Calu3 (cell line): Measurements from ENCODE around the gene MLPH. TPM values are rescaled to one million over a fixed set of nuclear protein-coding genes. Genes with fewer than 3 reads are reported as not detected.

Experiments used
- BruUV-seq: library from RNA; stranded (reverse); fragments of 400-500 nt; replicated peaks from 2 replicates; lab custom pipeline; 2021; lab: Mats Ljungman, UMichigan
- CTCF ChIA-PET: fragments of 300-600 bp; sonication (Branson Sonifier 250); formaldehyde crosslinking; loops from one replicate; lab custom pipeline; 2022; ENCODE audit warnings: antibody characterized with exemption; lab: Charles Lee
- DNase-seq: peaks from one replicate; pipeline ENCODE4 v3.0.0; 2022
- H3K27ac Mint-ChIP-seq: one replicate; pipeline ENCODE4 v1.8.0; 2022; ENCODE audit warnings: mixed read lengths; ENCODE audit not compliant: unreplicated experiment
- H3K27me3 Mint-ChIP-seq: one replicate; pipeline ENCODE4 v1.8.0; 2022; ENCODE audit warnings: mixed read lengths; ENCODE audit not compliant: unreplicated experiment
- H3K36me3 Mint-ChIP-seq: one replicate; pipeline ENCODE4 v1.8.0; 2022; ENCODE audit warnings: mild to moderate bottlenecking, moderate library complexity, mixed read lengths; ENCODE audit not compliant: insufficient read depth, unreplicated experiment
- H3K4me1 Mint-ChIP-seq: one replicate; pipeline ENCODE4 v1.8.0; 2022; ENCODE audit warnings: mild to moderate bottlenecking, low read depth, mixed read lengths; ENCODE audit not compliant: unreplicated experiment
- H3K4me3 Mint-ChIP-seq: one replicate; pipeline ENCODE4 v1.8.0; 2022; ENCODE audit warnings: mild to moderate bottlenecking, low read depth, moderate library complexity, mixed read lengths; ENCODE audit not compliant: unreplicated experiment
- H3K9me3 Mint-ChIP-seq: one replicate; pipeline ENCODE4 v1.8.0; 2022; ENCODE audit warnings: low read depth, mixed read lengths; ENCODE audit not compliant: unreplicated experiment
- intact Hi-C: fragments of 100-400 bp; cut with micrococcal nuclease; formaldehyde crosslinking; loops from one replicate; pipeline ENCODE4 v1.10.0; 2022; ENCODE audit not compliant: unreplicated experiment
- total RNA-seq: library from RNA; stranded (reverse); gene quantifications from 2 replicates; pipeline ENCODE4 v1.2.3, GENCODE V29; 2022
- TF ChIP-seq, protein P1 (sequence below): fragments of 200-600 bp; IDR thresholded peaks from one replicate; pipeline ENCODE4 v1.8.0; 2022; ENCODE audit warnings: antibody characterized with exemption; ENCODE audit not compliant: unreplicated experiment

MLPH gene
- total RNA-seq, 1 experiment from 2014 or later = 39.8 TPM

DNA sequence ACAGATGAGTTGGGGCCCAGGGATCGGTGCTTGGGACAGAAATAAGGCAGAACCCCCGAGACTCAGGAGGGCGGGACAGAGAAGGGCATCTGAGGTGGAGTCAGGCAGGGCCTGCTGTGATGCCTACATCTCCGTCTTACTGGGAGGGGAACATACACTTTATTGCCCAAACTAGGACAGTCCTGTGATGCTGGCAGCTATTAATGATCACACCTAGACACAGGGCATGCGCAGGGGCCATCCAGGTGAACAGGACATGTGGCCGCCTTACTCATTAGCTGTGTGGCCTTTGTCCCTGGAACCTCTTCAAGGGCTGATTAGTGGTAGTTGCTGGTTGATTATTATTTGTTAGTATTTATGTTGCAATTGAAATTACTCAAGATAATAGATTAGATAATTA is 33.2 kb downstream of the MLPH start:
- H3K36me3 Mint-ChIP-seq = peaks cover 6% of the 10 kb centered on the region
- intact Hi-C loops = no loop called here

DNA sequence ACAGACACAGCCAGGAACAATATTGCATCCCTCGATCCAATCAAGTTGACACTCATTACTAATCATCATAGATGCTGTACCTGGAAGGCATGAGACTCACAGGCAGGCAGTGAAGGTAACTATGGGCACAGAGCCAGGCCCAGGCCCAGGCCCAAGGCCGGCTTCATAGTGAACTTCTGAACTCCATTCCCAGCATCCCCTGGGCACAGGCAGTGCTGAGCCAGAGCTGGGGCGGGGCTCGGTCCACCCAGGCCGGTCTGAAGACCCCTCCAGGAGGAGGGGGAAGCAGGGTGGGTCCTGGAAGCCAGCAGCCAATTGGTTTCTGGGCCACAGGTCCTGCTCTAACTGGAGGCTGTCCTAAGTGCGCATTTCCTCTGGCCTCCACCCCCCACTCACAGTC is 37.6 kb downstream of the MLPH start:
- H3K27ac Mint-ChIP-seq = no peak overlapping the region
- H3K4me1 Mint-ChIP-seq = no peaks in the 10 kb centered on the region
- CTCF ChIA-PET = no interaction called here
- H3K36me3 Mint-ChIP-seq = peaks cover 5% of the 10 kb centered on the region
- no peaks in the 10 kb centered on the region for H3K9me3 Mint-ChIP-seq
- no peak for DNase-seq
- no TSS peak for BruUV-seq
- no peak overlapping the region for H3K4me3 Mint-ChIP-seq
- TF ChIP-seq, protein P1, sequence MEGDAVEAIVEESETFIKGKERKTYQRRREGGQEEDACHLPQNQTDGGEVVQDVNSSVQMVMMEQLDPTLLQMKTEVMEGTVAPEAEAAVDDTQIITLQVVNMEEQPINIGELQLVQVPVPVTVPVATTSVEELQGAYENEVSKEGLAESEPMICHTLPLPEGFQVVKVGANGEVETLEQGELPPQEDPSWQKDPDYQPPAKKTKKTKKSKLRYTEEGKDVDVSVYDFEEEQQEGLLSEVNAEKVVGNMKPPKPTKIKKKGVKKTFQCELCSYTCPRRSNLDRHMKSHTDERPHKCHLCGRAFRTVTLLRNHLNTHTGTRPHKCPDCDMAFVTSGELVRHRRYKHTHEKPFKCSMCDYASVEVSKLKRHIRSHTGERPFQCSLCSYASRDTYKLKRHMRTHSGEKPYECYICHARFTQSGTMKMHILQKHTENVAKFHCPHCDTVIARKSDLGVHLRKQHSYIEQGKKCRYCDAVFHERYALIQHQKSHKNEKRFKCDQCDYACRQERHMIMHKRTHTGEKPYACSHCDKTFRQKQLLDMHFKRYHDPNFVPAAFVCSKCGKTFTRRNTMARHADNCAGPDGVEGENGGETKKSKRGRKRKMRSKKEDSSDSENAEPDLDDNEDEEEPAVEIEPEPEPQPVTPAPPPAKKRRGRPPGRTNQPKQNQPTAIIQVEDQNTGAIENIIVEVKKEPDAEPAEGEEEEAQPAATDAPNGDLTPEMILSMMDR = no peak
- intact Hi-C loops = no loop called here
- no peaks in the 10 kb centered on the region for H3K27me3 Mint-ChIP-seq

More for the DNA sequence above, 33.2 kb downstream of the MLPH start:
- no peak overlapping the region for H3K4me3 Mint-ChIP-seq
- peaks cover 2% of the 10 kb centered on the region for H3K9me3 Mint-ChIP-seq
- no peaks in the 10 kb centered on the region for H3K4me1 Mint-ChIP-seq
- no peak for DNase-seq
- CTCF ChIA-PET = no interaction called here
- H3K27me3 Mint-ChIP-seq = no peaks in the 10 kb centered on the region
- no peak overlapping the region for H3K27ac Mint-ChIP-seq
- TF ChIP-seq, protein P1 = no peak
- no TSS peak for BruUV-seq

DNA sequence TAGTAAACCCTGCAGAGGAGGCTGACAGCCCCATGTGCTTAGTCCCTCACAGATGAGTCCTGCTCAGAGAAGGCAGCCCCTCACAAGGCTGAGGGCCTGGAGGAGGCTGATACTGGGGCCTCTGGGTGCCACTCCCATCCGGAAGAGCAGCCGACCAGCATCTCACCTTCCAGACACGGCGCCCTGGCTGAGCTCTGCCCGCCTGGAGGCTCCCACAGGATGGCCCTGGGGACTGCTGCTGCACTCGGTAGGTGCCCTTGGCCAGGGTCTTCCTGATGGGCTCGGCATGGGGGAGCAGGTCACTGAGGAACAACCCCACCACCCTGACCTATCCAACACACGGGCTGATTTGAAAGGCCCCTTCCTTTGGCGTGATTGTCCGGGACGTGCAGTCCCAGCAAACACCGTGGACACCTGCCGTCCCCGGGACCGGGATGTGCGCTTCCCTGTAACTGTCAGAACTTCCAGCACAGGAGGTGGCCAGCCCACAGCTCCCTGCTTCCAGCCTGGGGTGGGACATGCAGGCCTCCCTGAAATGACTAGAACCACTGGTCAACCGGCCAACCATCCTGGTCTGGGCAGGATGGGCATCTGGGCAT is 38.6 kb downstream of the MLPH start:
- Mint-ChIP-seq H3K27me3 (no peaks in the 10 kb centered on the region), H3K4me1 (no peaks in the 10 kb centered on the region), H3K9me3 (no peaks in the 10 kb centered on the region), H3K4me3 (no peak overlapping the region), H3K27ac (no peak overlapping the region), H3K36me3 (peaks cover 5% of the 10 kb centered on the region)
- DNase-seq = no peak
- TF ChIP-seq, protein P1 = no peak
- intact Hi-C loops = no loop called here
- BruUV-seq = no TSS peak
- CTCF ChIA-PET = no interaction called here

DNA sequence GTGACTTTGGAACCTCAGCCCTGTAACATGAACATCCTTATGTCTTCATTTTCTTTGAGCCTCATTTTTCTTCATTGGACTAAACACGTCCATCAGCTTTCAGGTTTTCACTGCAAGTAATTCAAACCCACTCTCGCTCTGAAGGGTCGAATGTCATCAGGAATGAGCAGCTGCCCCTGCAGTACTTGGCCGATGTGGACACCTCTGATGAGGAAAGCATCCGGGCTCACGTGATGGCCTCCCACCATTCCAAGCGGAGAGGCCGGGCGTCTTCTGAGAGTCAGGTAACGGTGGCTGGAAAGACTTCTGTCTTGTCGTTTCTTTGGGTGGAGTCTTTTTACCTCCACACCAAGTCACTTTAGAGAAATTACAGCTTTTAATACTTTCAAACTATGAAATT is 40.2 kb downstream of the MLPH start:
- CTCF ChIA-PET = no interaction called here
- no peak for DNase-seq
- H3K36me3 Mint-ChIP-seq = no peaks in the 10 kb centered on the region
- H3K4me3 Mint-ChIP-seq = no peak overlapping the region
- H3K27me3 Mint-ChIP-seq = no peaks in the 10 kb centered on the region
- no TSS peak for BruUV-seq
- H3K9me3 Mint-ChIP-seq = no peaks in the 10 kb centered on the region
- no peak overlapping the region for H3K27ac Mint-ChIP-seq
- TF ChIP-seq, protein P1 = no peak
- intact Hi-C loops = no loop called here
- H3K4me1 Mint-ChIP-seq = no peaks in the 10 kb centered on the region
